HepG2 (cell line): ENCODE data around the gene ZFP1. TPM values are rescaled to one million over a fixed set of nuclear protein-coding genes. Genes with fewer than 3 reads are reported as not detected.

Source experiments
- CREB3 ChIP-seq: sonication (generic); formaldehyde crosslinking; IDR thresholded peaks from 2 replicates; pipeline ENCODE4 v1.5.0; 2020; ENCODE audit warnings: missing genetic modification reagents
- HIC2 ChIP-seq: sonication (generic); formaldehyde crosslinking; IDR thresholded peaks from 2 replicates; pipeline ENCODE4 v1.9.0; 2022; ENCODE audit warnings: low read depth, missing genetic modification reagents
- IKZF4 ChIP-seq: sonication (generic); formaldehyde crosslinking; IDR thresholded peaks from 2 replicates; pipeline ENCODE4 v1.5.1; 2020; ENCODE audit warnings: borderline replicate concordance, mild to moderate bottlenecking, low read depth, missing genetic modification reagents; ENCODE audit errors: not compliant biosample characterization
- KDM5A ChIP-seq: fragments of 200-600 bp; sonication (generic); IDR thresholded peaks from 2 replicates; pipeline ENCODE4 v1.7.0; 2018; ENCODE audit warnings: antibody characterized with exemption, mild to moderate bottlenecking, low read length, borderline replicate concordance
- MEIS1 ChIP-seq: sonication (generic); formaldehyde crosslinking; IDR thresholded peaks from 2 replicates; pipeline ENCODE4 v1.9.0; 2021; ENCODE audit warnings: mild to moderate bottlenecking, missing genetic modification reagents, moderate library complexity, borderline replicate concordance
- MLX ChIP-seq: IDR thresholded peaks from 2 replicates; pipeline ENCODE4 v1.6.1; 2016
- MZF1 ChIP-seq: sonication (generic); formaldehyde crosslinking; IDR thresholded peaks from 2 replicates; pipeline ENCODE4 v1.8.1; 2023; ENCODE audit warnings: mild to moderate bottlenecking, missing genetic modification reagents, borderline replicate concordance
- NFYC ChIP-seq: IDR thresholded peaks from 2 replicates; pipeline ENCODE4 v1.6.1; 2016; ENCODE audit warnings: missing genetic modification reagents, missing compliant biosample characterization
- PHF8 ChIP-seq: sonication (generic); formaldehyde crosslinking; IDR thresholded peaks from 2 replicates; pipeline ENCODE4 v1.5.0; 2020; ENCODE audit warnings: missing genetic modification reagents
- SETDB1 ChIP-seq: sonication (generic); formaldehyde crosslinking; IDR thresholded peaks from 2 replicates; pipeline ENCODE4 v1.5.1; 2020; ENCODE audit warnings: missing genetic modification reagents, mild to moderate bottlenecking, borderline replicate concordance
- SMAD9 ChIP-seq: sonication (generic); formaldehyde crosslinking; IDR thresholded peaks from 2 replicates; pipeline ENCODE4 v1.5.1; 2020; ENCODE audit warnings: mild to moderate bottlenecking, missing genetic modification reagents
- SRF ChIP-seq: IDR thresholded peaks from 2 replicates; pipeline ENCODE4 v1.6.1; 2011; ENCODE audit warnings: mild to moderate bottlenecking, low read depth, low read length, moderate library complexity
- YY1 ChIP-seq: IDR thresholded peaks from 2 replicates; pipeline ENCODE4 v1.6.1; 2011; ENCODE audit warnings: low read length, low read depth, moderate library complexity, mild to moderate bottlenecking; ENCODE audit not compliant: insufficient read depth, insufficient replicate concordance
- ZEB1 ChIP-seq: IDR thresholded peaks from 2 replicates; pipeline ENCODE4 v1.6.1; 2012; ENCODE audit warnings: mild to moderate bottlenecking, low read depth, inconsistent platforms; ENCODE audit not compliant: insufficient replicate concordance
- ZFP91 ChIP-seq: sonication (generic); formaldehyde crosslinking; IDR thresholded peaks from 2 replicates; pipeline ENCODE4 v1.9.0; 2022; ENCODE audit warnings: missing genetic modification reagents, mild to moderate bottlenecking, borderline replicate concordance
- ZMYM4 ChIP-seq: sonication (generic); formaldehyde crosslinking; IDR thresholded peaks from 2 replicates; pipeline ENCODE4 v1.8.1; 2023; ENCODE audit warnings: mild to moderate bottlenecking, missing genetic modification reagents
- ZNF136 ChIP-seq: sonication (generic); formaldehyde crosslinking; IDR thresholded peaks from 2 replicates; pipeline ENCODE4 v1.8.1; 2022; ENCODE audit warnings: low read depth, mild to moderate bottlenecking, moderate library complexity, missing genetic modification reagents
- ZNF280B ChIP-seq: sonication (generic); formaldehyde crosslinking; IDR thresholded peaks from 2 replicates; pipeline ENCODE4 v1.5.0; 2020; ENCODE audit warnings: missing genetic modification reagents, mild to moderate bottlenecking, borderline replicate concordance
- ZNF619 ChIP-seq: sonication (generic); formaldehyde crosslinking; IDR thresholded peaks from 2 replicates; pipeline ENCODE4 v1.4.0; 2020; ENCODE audit warnings: mild to moderate bottlenecking, missing genetic modification reagents
- ZNF644 ChIP-seq: IDR thresholded peaks from 2 replicates; pipeline ENCODE4 v1.6.1; 2016; ENCODE audit warnings: low read depth
- polyA plus RNA-seq, 8 experiments: library from polyadenylated mRNA; depleted of rRNA in 3 of 8; stranded (reverse) in 7 of 8; unstranded in 1 of 8; fragments of >200 nt; fragmentation: Illumina TruSeq in 4 of 8; extraction: Trizol in 4 of 8; gene quantifications; 2 replicates each; pipeline versions ENCODE4 v1.2.1 to v1.2.3, GENCODE V29; 2011 to 2016; ENCODE audit warnings: low read depth in 4 of 8, missing spikeins in 1 of 8, mixed read lengths in 1 of 8; ENCODE audit not compliant: insufficient read depth in 1 of 8
- total RNA-seq, 5 experiments: library from RNA; depleted of rRNA; stranded (reverse); fragments of >200 nt; fragmentation: Illumina TruSeq; extraction: Trizol; gene quantifications; 2 replicates each; pipeline ENCODE4 v1.2.3, GENCODE V29; 2016; ENCODE audit warnings: low read depth in 1 of 5

The ZFP1 gene
- total and polyA plus RNA-seq, 2 of the 13 experiments (the other 11 are each of a cell fraction or from before 2014, with no cell fraction given): 8.3 to 14.0 TPM

GRCh38 chr16:75116081-75116910 lies 32.0 kb upstream of the ZFP1 start, which contains the start of gene LDHD (continued):
- TF ChIP-seq CREB3 (CRISPR knock-in tag): 0 out of 2 replicates have a peak, but pooled peaks have one; percentile 32
- TF ChIP-seq MEIS1 (CRISPR knock-in tag): no peak; the same call in 1 of the 2 replicates
- peak; percentile 76; the same call in 1 of the 2 replicates for TF ChIP-seq SMAD9 (CRISPR knock-in tag)
- 0 out of 2 replicates have a peak, but pooled peaks have one; percentile 73 for TF ChIP-seq ZNF619 (CRISPR knock-in tag)
- peak; percentile 89 for TF ChIP-seq PHF8
- no peak for TF ChIP-seq ZEB1
- no peak for TF ChIP-seq KDM5A
- TF ChIP-seq MLX (CRISPR knock-in tag): peak; percentile 51; the same call in 1 of the 2 replicates
- peak; percentile 83 for TF ChIP-seq ZMYM4 (CRISPR knock-in tag)
- TF ChIP-seq HIC2 (CRISPR knock-in tag): peak; percentile 78
- no peak for TF ChIP-seq MZF1 (CRISPR knock-in tag)
- TF ChIP-seq SETDB1 (CRISPR knock-in tag): no peak
- TF ChIP-seq IKZF4 (CRISPR knock-in tag): peak; percentile 33
- peak; percentile 87 for TF ChIP-seq ZFP91
- peak; percentile 38 for TF ChIP-seq YY1
- TF ChIP-seq SRF: no peak
- TF ChIP-seq ZNF644 (CRISPR knock-in tag): peak; percentile 59; the same call in 1 of the 2 replicates
- peak; percentile 79; the same call in 1 of the 2 replicates for TF ChIP-seq ZNF280B
- peak; percentile 84 for TF ChIP-seq NFYC
- 0 out of 2 replicates have a peak, but pooled peaks have one; percentile 51 for TF ChIP-seq ZNF136 (CRISPR knock-in tag)
